ENCODE results near the gene DDR2. TPM values are rescaled to one million over a fixed set of nuclear protein-coding genes. Genes with fewer than 3 reads are reported as not detected.

Gene DDR2
- total RNA-seq, 2 experiments from 2014 or later, result 0.02 to 0.35 TPM

GRCh38 chr1:162697140-162697895 is 65.1 kb downstream of the DDR2 start:
- no peaks in the 10 kb centered on the region for H3K36me3 Mint-ChIP-seq (ENCODE audit: low read depth)
- H3K27ac Mint-ChIP-seq, result no peak overlapping the region
- no peak overlapping the region for H3K4me3 Mint-ChIP-seq
- H3K4me1 Mint-ChIP-seq, result no peaks in the 10 kb centered on the region
- H3K9me3 Mint-ChIP-seq, result no peaks in the 10 kb centered on the region
- peaks cover 11% of the 10 kb centered on the region for H3K27me3 Mint-ChIP-seq
- ChIA-PET CTCF (no interaction called here), POLR2A (no interaction called here)
- no peak for DNase-seq

DNA sequence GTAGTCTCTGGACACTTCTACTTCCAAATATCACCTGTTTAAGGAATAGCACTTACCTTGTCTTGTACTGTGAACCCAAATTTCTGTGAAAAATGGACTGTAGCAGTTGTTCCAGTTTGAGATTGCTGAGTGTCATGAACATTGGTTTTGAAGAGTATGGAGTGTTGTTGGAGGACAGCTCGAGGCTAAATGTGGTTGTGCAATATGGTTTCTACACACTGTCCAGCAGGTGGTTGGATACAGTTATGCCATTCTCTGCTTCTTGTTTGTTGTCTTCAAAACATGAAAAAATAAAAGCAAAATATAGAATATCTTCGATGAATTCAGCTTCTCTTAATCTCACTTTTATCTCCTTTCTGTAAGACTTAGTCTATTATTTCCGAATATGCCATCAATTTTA is 67.1 kb downstream of the DDR2 start:
- Mint-ChIP-seq H3K4me3 (no peak overlapping the region), H3K27me3 (peaks cover 2% of the 10 kb centered on the region), H3K9me3 (no peaks in the 10 kb centered on the region), H3K27ac (no peak overlapping the region), H3K36me3 (ENCODE audit: low read depth) (no peaks in the 10 kb centered on the region), H3K4me1 (no peaks in the 10 kb centered on the region)
- no peak for DNase-seq
- ChIA-PET CTCF (interaction anchor here (0.6 kb wide), 1 partner anchor 540 kb away, joined by 4 read pairs; no protein-coding TSS in a partner anchor), POLR2A (no interaction called here)

DNA sequence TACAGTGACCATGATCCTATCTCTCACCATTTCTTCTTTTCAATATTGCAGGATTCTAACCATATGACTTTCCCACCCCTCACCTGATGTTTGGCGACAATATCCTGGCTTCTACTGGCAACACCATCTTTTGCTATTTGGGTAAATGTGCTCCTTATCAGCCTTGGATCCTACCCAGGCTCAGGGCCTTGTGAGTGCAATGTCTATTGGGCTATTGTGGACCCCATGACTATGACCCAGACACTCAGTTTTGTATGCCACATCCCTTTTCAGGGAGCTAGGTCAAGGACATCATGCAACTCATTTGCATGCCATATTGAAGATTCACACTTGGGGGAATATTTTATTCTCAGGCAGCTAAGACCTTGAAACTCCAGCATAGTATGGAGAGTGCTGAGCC is 67.9 kb downstream of the DDR2 start:
- Mint-ChIP-seq H3K36me3 (ENCODE audit: low read depth) (no peaks in the 10 kb centered on the region), H3K4me1 (no peaks in the 10 kb centered on the region), H3K27me3 (peaks cover 1% of the 10 kb centered on the region), H3K27ac (no peak overlapping the region), H3K9me3 (no peaks in the 10 kb centered on the region), H3K4me3 (no peak overlapping the region)
- POLR2A ChIA-PET, result no interaction called here
- DNase-seq, result no peak
- CTCF ChIA-PET, result no interaction called here

GRCh38 chr1:162701286-162701685 is 69.0 kb downstream of the DDR2 start:
- H3K27me3 Mint-ChIP-seq, result no peaks in the 10 kb centered on the region
- no peaks in the 10 kb centered on the region for H3K36me3 Mint-ChIP-seq (ENCODE audit: low read depth)
- H3K27ac Mint-ChIP-seq, result no peak overlapping the region
- ChIA-PET POLR2A (no interaction called here), CTCF (interaction anchor here (0.6 to 1.6 kb wide), 3 partner anchors 11 to 181 kb away, joined by 3 read pairs; no protein-coding TSS in a partner anchor)
- H3K4me1 Mint-ChIP-seq, result no peaks in the 10 kb centered on the region
- no peaks in the 10 kb centered on the region for H3K9me3 Mint-ChIP-seq
- H3K4me3 Mint-ChIP-seq, result no peak overlapping the region
- no peak for DNase-seq

- H3K9me3 Mint-ChIP-seq, result no peaks in the 10 kb centered on the region
- DNase-seq, result no peak
- H3K27me3 Mint-ChIP-seq, result no peaks in the 10 kb centered on the region
- H3K27ac Mint-ChIP-seq, result no peak overlapping the region
- no peak overlapping the region for H3K4me3 Mint-ChIP-seq
- CTCF ChIA-PET, result interaction anchor here (0.8 to 1.6 kb wide), 2 partner anchors 12 to 187 kb away, joined by 3 to 4 read pairs; no protein-coding TSS in a partner anchor
- no peaks in the 10 kb centered on the region for H3K4me1 Mint-ChIP-seq
- POLR2A ChIA-PET, result no interaction called here
- H3K36me3 Mint-ChIP-seq (ENCODE audit: low read depth), result no peaks in the 10 kb centered on the region
Observed at GRCh38 chr1:162702628-162703027, 70.4 kb downstream of the DDR2 start.

DNA sequence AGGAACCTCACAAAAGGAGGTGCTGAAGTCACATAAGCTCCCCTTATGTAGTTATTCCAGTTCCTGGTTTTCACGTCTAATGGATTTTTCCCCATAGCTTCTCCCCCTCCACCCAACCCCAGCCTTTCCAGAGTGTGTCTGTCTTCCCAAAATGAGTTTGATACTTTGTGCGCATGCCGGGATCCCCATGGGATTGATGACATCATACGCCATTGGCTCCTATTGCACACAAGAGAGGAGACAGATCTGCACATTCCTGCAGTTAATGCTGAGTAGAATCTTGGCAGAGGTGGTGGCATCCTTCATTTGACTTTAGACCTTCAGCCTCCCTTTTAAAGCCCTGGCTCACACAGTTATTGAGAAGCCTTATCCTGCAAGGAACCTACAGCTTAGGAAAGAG is 71.4 kb downstream of the DDR2 start:
- Mint-ChIP-seq H3K9me3 (no peaks in the 10 kb centered on the region), H3K4me1 (no peaks in the 10 kb centered on the region), H3K27me3 (no peaks in the 10 kb centered on the region), H3K36me3 (ENCODE audit: low read depth) (no peaks in the 10 kb centered on the region), H3K27ac (no peak overlapping the region), H3K4me3 (no peak overlapping the region)
- ChIA-PET CTCF (no interaction called here), POLR2A (no interaction called here)
- no peak for DNase-seq

GRCh38 chr1:162704673-162705424 is 72.6 kb downstream of the DDR2 start:
- no peaks in the 10 kb centered on the region for H3K36me3 Mint-ChIP-seq (ENCODE audit: low read depth)
- H3K4me3 Mint-ChIP-seq, result no peak overlapping the region
- CTCF ChIA-PET, result no interaction called here
- no peak for DNase-seq
- H3K27me3 Mint-ChIP-seq, result no peaks in the 10 kb centered on the region
- H3K9me3 Mint-ChIP-seq, result no peaks in the 10 kb centered on the region
- no peak overlapping the region for H3K27ac Mint-ChIP-seq
- POLR2A ChIA-PET, result no interaction called here
- H3K4me1 Mint-ChIP-seq, result no peaks in the 10 kb centered on the region

DNA sequence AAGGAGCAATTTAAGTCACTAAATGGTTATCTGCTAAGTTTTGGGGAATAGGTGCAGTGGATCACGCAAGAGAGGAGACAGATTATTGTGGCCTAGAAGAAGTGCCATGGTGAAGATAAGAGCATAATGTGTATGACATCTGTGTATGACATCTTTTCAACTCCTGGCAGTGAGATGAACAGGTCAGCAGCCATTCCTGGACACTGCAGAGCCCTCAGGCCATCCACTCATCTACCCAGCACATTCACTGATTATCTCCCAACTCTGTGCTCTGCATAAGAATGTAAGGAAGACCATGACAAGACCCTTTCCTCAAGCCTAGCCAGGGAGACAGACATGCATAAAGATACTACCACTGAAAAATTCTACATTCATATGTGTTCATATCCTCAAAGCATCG is 73.7 kb downstream of the DDR2 start:
- H3K9me3 Mint-ChIP-seq, result no peaks in the 10 kb centered on the region
- DNase-seq, result no peak
- no peaks in the 10 kb centered on the region for H3K36me3 Mint-ChIP-seq (ENCODE audit: low read depth)
- H3K4me3 Mint-ChIP-seq, result no peak overlapping the region
- ChIA-PET POLR2A (no interaction called here), CTCF (no interaction called here)
- no peaks in the 10 kb centered on the region for H3K4me1 Mint-ChIP-seq
- H3K27ac Mint-ChIP-seq, result no peak overlapping the region
- no peaks in the 10 kb centered on the region for H3K27me3 Mint-ChIP-seq

DNA sequence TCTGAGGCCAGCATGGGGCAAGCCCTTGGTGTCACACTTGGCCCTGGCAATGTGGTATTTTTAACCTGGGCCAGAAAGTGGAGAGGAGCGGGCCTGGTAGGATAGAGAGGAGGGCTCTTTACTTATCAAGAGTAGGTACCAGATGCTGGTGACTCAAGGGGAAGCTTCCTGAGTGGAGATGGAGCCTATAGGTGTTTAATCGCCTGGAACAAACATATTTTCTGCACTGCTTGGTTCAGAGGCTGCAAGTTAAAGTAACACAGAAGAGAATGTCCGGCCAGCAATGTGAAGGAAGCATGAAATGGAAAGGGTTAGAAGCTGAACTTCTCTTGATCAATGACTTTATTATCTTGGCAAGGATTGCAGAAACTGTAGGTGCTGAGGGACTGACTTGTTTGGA is 74.3 kb downstream of the DDR2 start:
- Mint-ChIP-seq H3K9me3 (no peaks in the 10 kb centered on the region), H3K27ac (no peak overlapping the region), H3K4me3 (no peak overlapping the region), H3K4me1 (no peaks in the 10 kb centered on the region), H3K36me3 (ENCODE audit: low read depth) (no peaks in the 10 kb centered on the region), H3K27me3 (no peaks in the 10 kb centered on the region)
- no peak for DNase-seq
- CTCF ChIA-PET, result interaction anchor here (1.9 kb wide), 1 partner anchor 13 kb away, joined by 4 read pairs; no protein-coding TSS in a partner anchor
- POLR2A ChIA-PET, result no interaction called here

DNA sequence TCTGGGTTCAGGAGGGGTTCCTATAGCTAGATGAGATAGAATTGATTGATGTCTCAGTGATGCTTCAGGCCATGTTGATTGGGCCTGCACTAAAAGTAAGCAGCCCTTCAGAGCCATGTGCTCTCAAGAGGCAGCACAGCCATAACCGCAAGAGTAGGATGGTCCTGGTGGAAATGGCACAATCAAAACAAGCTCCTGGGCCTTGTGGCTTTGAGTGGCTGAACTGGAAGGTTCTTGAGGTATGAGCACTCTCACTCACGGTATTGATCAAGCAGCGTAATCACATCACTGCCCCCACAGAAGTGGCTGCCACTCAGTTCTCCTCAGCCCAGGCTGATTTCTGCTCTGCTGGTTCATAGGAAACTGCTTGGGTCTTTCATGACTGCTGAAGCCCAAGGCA is 76.0 kb downstream of the DDR2 start:
- Mint-ChIP-seq H3K27ac (no peak overlapping the region), H3K27me3 (no peaks in the 10 kb centered on the region), H3K4me1 (no peaks in the 10 kb centered on the region), H3K36me3 (ENCODE audit: low read depth) (no peaks in the 10 kb centered on the region), H3K4me3 (no peak overlapping the region), H3K9me3 (no peaks in the 10 kb centered on the region)
- POLR2A ChIA-PET, result no interaction called here
- CTCF ChIA-PET, result interaction anchor here (0.6 to 1.9 kb wide), 2 partner anchors 15 to 502 kb away, joined by 4 to 5 read pairs; no protein-coding TSS in a partner anchor
- DNase-seq, result no peak

GRCh38 chr1:162709132-162709860 is 77.0 kb downstream of the DDR2 start:
- no peaks in the 10 kb centered on the region for H3K4me1 Mint-ChIP-seq
- POLR2A ChIA-PET, result no interaction called here
- no peak overlapping the region for H3K27ac Mint-ChIP-seq
- CTCF ChIA-PET, result no interaction called here
- H3K27me3 Mint-ChIP-seq, result no peaks in the 10 kb centered on the region
- no peaks in the 10 kb centered on the region for H3K9me3 Mint-ChIP-seq
- DNase-seq, result no peak
- no peaks in the 10 kb centered on the region for H3K36me3 Mint-ChIP-seq (ENCODE audit: low read depth)
- H3K4me3 Mint-ChIP-seq, result no peak overlapping the region

DNA sequence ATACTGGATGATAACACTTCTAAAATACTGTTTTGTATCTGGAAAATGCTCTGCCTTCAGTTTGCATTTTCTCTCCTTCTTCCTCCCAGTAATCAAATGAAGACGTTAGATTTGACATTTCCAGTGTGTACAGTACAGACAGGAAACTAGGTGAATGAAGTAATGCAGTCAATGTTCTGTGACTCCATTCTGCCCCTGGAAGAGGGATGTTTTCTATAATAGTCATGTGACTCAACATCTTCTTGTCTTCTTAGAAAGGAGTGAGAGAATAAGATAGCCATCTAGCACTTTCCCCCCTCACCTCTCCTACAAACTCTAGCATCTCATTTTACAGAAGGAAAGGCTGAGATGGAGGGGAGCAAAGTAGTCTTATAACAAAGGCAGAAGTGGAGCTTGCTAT is 77.6 kb downstream of the DDR2 start:
- no peak overlapping the region for H3K4me3 Mint-ChIP-seq
- CTCF ChIA-PET, result no interaction called here
- no peaks in the 10 kb centered on the region for H3K27me3 Mint-ChIP-seq
- DNase-seq, result no peak
- no peaks in the 10 kb centered on the region for H3K4me1 Mint-ChIP-seq
- H3K36me3 Mint-ChIP-seq (ENCODE audit: low read depth), result no peaks in the 10 kb centered on the region
- no peaks in the 10 kb centered on the region for H3K9me3 Mint-ChIP-seq
- POLR2A ChIA-PET, result no interaction called here
- H3K27ac Mint-ChIP-seq, result no peak overlapping the region

GRCh38 chr1:162710345-162710744 is 78.1 kb downstream of the DDR2 start:
- ChIA-PET POLR2A (no interaction called here), CTCF (no interaction called here)
- no peak overlapping the region for H3K27ac Mint-ChIP-seq
- no peak for DNase-seq
- H3K27me3 Mint-ChIP-seq, result peaks cover 1% of the 10 kb centered on the region
- H3K4me1 Mint-ChIP-seq, result no peaks in the 10 kb centered on the region
- no peaks in the 10 kb centered on the region for H3K36me3 Mint-ChIP-seq (ENCODE audit: low read depth)
- H3K9me3 Mint-ChIP-seq, result no peaks in the 10 kb centered on the region
- no peak overlapping the region for H3K4me3 Mint-ChIP-seq
